Adrenal gland (tissue), 5 donors: ENCODE measurements around the gene ASB11.

Source experiments
- POLR2A ChIP-seq, 2 donors: fragments of 450-650 bp; IDR thresholded peaks; one replicate each; pipeline ENCODE4 v1.6.1; 2017; ENCODE audit warnings: antibody characterized with exemption in 2 of 2, mild to moderate bottlenecking in 2 of 2, moderate library complexity in 1 of 2
- TF ChIP-seq, protein P1 (sequence below), 6 experiments: fragments of 450-650 bp in 4 of 6; fragments of 200-600 bp in 2 of 6; sonication (generic) in 1 of 6; IDR thresholded peaks; 1 replicate in 5 of 6; 2 replicates in 1 of 6; pipeline versions ENCODE4 v1.5.1 to v1.8.0; 2016 to 2021; ENCODE audit warnings: antibody characterized with exemption in 6 of 6, mild to moderate bottlenecking in 2 of 6, moderate library complexity in 1 of 6
- donor health status: DM: no; HTN: no; CAD: no.

DNA sequence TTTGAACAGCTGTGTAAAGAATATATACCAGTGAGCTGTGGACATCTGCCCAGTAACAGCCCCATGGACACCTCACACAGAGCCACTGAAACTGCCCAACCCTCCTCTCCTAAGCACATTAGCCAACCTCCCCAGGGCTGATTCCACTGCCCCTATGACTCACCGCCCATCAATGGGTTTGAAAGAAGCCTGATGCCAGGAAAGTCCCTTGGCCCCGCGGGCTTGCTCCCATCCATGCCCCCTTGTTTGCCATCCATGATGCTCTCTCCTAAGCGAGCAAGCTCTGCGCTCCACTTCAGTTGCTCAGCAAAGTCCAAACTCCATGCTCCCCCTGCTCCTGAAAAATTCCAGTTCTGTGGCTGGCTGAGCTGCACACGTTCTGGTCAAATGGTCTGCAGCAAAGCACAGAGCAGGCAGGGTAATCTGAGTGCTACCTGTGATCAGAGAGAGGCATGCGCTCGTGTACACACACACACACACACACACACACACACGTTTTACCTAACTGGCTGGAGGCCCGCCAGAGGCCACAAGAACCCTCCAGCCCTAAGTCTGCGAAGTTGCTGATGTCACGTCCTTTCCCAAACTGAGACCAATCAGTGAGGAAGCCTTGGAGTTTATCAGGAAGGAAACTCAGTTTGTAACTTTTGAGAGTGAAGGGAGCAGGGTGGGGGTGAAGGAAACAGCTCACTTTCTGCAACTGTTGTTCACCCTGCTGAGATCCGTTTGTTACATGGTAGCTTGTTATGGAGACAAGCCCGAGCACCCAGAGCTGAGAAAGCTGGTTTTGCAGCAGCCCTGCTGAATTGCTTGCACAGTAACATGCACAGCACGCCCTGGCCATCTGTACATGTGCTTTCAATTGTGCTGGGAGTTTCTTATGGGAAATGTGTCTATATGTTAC lies 45.6 kb downstream of the ASB11 start, which contains the start of gene ASB9:
- no peak for TF ChIP-seq POLR2A (IDR thresholded peaks at IDR 0.05)
- TF ChIP-seq, protein P1, sequence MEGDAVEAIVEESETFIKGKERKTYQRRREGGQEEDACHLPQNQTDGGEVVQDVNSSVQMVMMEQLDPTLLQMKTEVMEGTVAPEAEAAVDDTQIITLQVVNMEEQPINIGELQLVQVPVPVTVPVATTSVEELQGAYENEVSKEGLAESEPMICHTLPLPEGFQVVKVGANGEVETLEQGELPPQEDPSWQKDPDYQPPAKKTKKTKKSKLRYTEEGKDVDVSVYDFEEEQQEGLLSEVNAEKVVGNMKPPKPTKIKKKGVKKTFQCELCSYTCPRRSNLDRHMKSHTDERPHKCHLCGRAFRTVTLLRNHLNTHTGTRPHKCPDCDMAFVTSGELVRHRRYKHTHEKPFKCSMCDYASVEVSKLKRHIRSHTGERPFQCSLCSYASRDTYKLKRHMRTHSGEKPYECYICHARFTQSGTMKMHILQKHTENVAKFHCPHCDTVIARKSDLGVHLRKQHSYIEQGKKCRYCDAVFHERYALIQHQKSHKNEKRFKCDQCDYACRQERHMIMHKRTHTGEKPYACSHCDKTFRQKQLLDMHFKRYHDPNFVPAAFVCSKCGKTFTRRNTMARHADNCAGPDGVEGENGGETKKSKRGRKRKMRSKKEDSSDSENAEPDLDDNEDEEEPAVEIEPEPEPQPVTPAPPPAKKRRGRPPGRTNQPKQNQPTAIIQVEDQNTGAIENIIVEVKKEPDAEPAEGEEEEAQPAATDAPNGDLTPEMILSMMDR (IDR thresholded peaks at IDR 0.05): no peak
